Brain pericyte (primary cell): Measurements from ENCODE around the gene PAGR1.
"Not testable (repeated sequence)": the region's sequence is repeated elsewhere in the genome, so short reads cannot be mapped to it uniquely, and the experiment has no call there.

ENCODE experiments used
- DNase-seq: peaks from one replicate; pipeline ENCODE4 v3.0.0-alpha.2; 2012; ENCODE audit warnings: low read depth, low spot score

Gene PAGR1

GRCh38 chr16:29815793-29816693, at the start of gene PAGR1:
Gene PAGR1, plus strand, starts transcription at chr16:29816152. Its CDS starts 374 bp downstream, at chr16:29816526.
- peak; percentile 99 for DNase-seq

- DNase-seq, result no peak
Measured at GRCh38 chr16:29766571-29766970, 49.4 kb upstream of the PAGR1 start.

- no peak for DNase-seq
Measured at GRCh38 chr16:29767062-29767461, 48.9 kb upstream of the PAGR1 start.

- DNase-seq, result no peak
Measured at GRCh38 chr16:29769507-29769906, 46.4 kb upstream of the PAGR1 start.

GRCh38 chr16:29770250-29770929, 45.6 kb upstream of the PAGR1 start:
- DNase-seq, result no peak

- not testable (repeated sequence) for DNase-seq
Measured at GRCh38 chr16:29772330-29772729, 43.6 kb upstream of the PAGR1 start.

- DNase-seq, result no peak
Measured at GRCh38 chr16:29774730-29775129, 41.2 kb upstream of the PAGR1 start.

- DNase-seq, result no peak
Measured at GRCh38 chr16:29775742-29776408, 40.1 kb upstream of the PAGR1 start.

- DNase-seq, result no peak
Measured at GRCh38 chr16:29777576-29778350, 38.2 kb upstream of the PAGR1 start, which contains the start of gene ZG16. Gene ZG16, plus strand, starts transcription at chr16:29778256. Its CDS starts 1,011 bp downstream, at chr16:29779267.

GRCh38 chr16:29779474-29779873, 36.5 kb upstream of the PAGR1 start:
- DNase-seq, result no peak

- DNase-seq, result not testable (repeated sequence)
Measured at GRCh38 chr16:29783094-29783953, 32.6 kb upstream of the PAGR1 start.

- DNase-seq, result no peak
Measured at GRCh38 chr16:29784157-29784556, 31.8 kb upstream of the PAGR1 start.

- no peak for DNase-seq
Measured at GRCh38 chr16:29784901-29785500, 31.0 kb upstream of the PAGR1 start.

GRCh38 chr16:29787155-29787554, 28.8 kb upstream of the PAGR1 start:
- not testable (repeated sequence) for DNase-seq

- DNase-seq, result no peak
Measured at GRCh38 chr16:29789775-29790182, 26.2 kb upstream of the PAGR1 start.

GRCh38 chr16:29790183-29790948, 25.6 kb upstream of the PAGR1 start, which contains the start of gene KIF22:
Gene KIF22, plus strand, starts transcription at chr16:29790751. Its CDS starts 9 bp downstream, at chr16:29790760.
- peak; percentile 97 for DNase-seq

- DNase-seq, result no peak
Measured at GRCh38 chr16:29790949-29791844, 24.8 kb upstream of the PAGR1 start.
